Uterus (tissue), 2 donors: ENCODE measurements around the gene PRKAG2.

Experiments used
- POLR2A ChIP-seq, 2 donors: fragments of 450-650 bp; IDR thresholded peaks; one replicate each; pipeline ENCODE4 v1.6.1; 2016; ENCODE audit warnings: antibody characterized with exemption in 2 of 2, mild to moderate bottlenecking in 1 of 2, moderate library complexity in 1 of 2
- TF ChIP-seq, protein P1 (sequence below), 4 experiments: fragments of 200-600 bp in 2 of 4; fragments of 450-650 bp in 2 of 4; sonication (generic) in 2 of 4; IDR thresholded peaks; one replicate each; pipeline ENCODE4 v1.5.1; 2016 to 2019; ENCODE audit warnings: antibody characterized with exemption in 4 of 4, mild to moderate bottlenecking in 2 of 4, moderate library complexity in 1 of 4

DNA sequence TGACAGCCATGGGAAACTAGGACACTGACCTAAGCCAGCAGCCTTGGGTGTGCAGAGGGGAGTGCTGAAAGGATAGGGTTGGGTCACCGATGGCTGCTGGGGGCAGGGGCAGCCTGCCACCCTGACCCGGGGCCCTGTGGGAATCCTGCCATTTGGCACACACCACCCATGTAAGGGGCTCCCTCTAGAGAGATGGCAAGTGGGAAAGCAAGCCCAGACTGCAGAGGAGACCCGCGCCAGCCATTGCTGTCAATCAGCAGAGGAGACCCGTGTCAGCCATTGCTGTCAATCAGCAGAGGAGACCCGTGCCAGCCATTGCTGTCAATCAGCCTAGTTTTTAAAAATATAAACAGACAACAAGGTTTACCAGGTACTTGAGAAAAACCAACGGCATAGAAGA is 27.4 kb upstream of the PRKAG2 start:
- TF ChIP-seq, protein P1, sequence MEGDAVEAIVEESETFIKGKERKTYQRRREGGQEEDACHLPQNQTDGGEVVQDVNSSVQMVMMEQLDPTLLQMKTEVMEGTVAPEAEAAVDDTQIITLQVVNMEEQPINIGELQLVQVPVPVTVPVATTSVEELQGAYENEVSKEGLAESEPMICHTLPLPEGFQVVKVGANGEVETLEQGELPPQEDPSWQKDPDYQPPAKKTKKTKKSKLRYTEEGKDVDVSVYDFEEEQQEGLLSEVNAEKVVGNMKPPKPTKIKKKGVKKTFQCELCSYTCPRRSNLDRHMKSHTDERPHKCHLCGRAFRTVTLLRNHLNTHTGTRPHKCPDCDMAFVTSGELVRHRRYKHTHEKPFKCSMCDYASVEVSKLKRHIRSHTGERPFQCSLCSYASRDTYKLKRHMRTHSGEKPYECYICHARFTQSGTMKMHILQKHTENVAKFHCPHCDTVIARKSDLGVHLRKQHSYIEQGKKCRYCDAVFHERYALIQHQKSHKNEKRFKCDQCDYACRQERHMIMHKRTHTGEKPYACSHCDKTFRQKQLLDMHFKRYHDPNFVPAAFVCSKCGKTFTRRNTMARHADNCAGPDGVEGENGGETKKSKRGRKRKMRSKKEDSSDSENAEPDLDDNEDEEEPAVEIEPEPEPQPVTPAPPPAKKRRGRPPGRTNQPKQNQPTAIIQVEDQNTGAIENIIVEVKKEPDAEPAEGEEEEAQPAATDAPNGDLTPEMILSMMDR (IDR thresholded peaks at IDR 0.05): no peak
- TF ChIP-seq POLR2A (IDR thresholded peaks at IDR 0.05): no peak
